ENCODE results near the gene EFCAB11.

- TF ChIP-seq EZH2phosphoT487 (IDR thresholded peaks at IDR 0.05; ENCODE audit: borderline replicate concordance, low read length) (no peak), CTCF (IDR thresholded peaks at IDR 0.05; ENCODE audit: low read depth, low read length, poor library complexity, severe bottlenecking) (no peak)
These were observed 110.0 kb downstream of the EFCAB11 start for GRCh38 chr14:89844508-89844907.
